NCI-H146 treated with DMSO at 0.1 percent for 48 hours (cell line): ENCODE data around the gene GALNT18.

Experiments
- DNase-seq: peaks from one replicate; lab custom pipeline; 2025; ENCODE audit not compliant: unreplicated experiment; lab: John Stamatoyannopoulos, UW

Gene GALNT18

GRCh38 chr11:11441091-11441490 lies 180.7 kb downstream of the GALNT18 start:
- DNase-seq = no peak

DNA sequence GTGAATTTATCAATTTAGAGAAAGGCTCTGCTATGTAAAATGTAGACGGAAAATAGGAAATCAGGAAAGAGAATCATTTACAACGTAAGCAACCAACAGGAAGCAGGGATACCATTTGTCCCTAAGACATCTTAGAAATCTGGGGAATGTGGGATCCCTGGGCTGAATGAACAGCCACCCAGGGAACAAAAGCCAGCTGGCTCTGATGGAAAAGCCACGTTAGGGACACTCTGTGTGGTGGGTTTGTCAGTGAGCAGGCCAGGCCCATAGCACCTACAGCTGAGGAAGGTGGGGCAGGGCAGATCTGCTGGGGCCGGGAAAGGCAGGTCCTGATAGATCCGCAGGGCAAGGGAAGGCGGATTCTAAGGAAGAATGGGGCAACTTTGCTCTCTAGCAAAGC lies 181.7 kb downstream of the GALNT18 start:
- no peak for DNase-seq

DNA sequence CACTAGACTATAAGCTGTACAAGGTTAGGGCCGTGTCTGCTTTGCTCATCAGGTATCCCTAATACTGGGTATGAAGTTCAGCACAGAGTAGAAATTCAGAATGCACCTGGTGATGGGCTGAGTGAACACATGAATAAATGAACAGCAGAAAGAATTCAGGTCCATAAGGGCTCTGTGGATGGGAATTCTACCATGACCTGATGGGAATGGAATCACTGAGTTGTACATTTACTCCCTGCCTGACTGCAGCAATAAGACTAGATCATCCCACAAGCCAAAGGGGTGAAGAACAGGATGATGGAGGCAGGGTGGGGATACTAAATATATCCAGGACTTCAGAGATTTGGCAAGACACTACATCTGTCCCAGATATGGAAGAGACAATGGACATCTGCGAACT lies 182.2 kb downstream of the GALNT18 start:
- DNase-seq = no peak

DNA sequence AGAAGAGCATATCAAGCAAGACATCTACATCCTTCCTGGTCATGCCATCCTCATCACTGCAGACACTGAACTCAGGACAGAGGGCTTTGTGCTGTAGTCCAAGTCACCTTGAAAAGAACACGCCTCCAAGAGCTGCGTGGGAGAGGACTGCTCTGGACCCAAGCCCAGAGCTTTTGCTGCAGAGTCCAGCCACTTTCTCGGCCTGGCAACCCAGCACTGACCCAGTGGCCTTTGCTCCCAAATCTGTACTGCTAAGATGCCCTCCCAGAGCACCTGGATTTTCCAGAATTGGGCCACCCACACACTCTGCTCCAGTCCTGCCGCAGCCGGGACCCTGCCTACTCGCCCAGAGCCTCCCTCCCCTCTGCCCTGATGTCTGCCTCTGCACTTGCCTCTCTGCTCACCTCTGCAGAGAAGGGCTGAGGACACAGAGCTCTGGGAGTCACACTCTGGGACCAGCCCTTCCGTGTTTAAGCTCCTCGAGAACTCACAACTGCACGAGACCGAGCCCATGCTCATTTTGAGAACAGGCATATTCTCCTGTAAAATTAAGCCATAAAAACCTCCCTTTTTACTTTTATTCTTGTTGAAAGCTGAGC lies 185.0 kb downstream of the GALNT18 start:
- no peak for DNase-seq

- no peak for DNase-seq
These were observed 186.2 kb downstream of the GALNT18 start for GRCh38 chr11:11435635-11436034.

GRCh38 chr11:11433960-11434359 lies 187.8 kb downstream of the GALNT18 start:
- DNase-seq = no peak

GRCh38 chr11:11432621-11433319 lies 189.0 kb downstream of the GALNT18 start:
- DNase-seq = no peak

GRCh38 chr11:11430431-11430830 lies 191.4 kb downstream of the GALNT18 start:
- DNase-seq = no peak

GRCh38 chr11:11428714-11429113 lies 193.1 kb downstream of the GALNT18 start:
- no peak for DNase-seq

DNA sequence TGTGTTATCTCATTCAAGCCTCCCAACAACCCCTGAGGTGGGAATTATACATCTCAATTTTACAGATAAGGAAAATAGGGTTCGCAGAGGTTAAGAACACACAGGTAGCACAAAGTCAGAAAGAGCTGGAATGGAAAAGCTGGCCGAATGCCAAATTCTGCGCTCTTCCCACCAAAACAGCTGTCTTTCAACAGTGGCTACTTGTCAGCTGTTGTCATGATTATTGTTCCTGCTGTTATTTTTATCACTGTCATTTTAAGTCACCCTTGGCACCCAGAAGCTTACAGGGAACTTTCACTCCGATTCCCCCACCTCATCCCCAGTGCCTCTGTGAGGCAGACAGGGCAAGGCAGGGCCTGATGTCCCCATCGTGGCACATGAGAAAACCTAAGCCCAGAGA lies 194.3 kb downstream of the GALNT18 start:
- DNase-seq = peak; percentile 79

- no peak for DNase-seq
These were observed 194.7 kb downstream of the GALNT18 start for GRCh38 chr11:11427140-11427539.

DNA sequence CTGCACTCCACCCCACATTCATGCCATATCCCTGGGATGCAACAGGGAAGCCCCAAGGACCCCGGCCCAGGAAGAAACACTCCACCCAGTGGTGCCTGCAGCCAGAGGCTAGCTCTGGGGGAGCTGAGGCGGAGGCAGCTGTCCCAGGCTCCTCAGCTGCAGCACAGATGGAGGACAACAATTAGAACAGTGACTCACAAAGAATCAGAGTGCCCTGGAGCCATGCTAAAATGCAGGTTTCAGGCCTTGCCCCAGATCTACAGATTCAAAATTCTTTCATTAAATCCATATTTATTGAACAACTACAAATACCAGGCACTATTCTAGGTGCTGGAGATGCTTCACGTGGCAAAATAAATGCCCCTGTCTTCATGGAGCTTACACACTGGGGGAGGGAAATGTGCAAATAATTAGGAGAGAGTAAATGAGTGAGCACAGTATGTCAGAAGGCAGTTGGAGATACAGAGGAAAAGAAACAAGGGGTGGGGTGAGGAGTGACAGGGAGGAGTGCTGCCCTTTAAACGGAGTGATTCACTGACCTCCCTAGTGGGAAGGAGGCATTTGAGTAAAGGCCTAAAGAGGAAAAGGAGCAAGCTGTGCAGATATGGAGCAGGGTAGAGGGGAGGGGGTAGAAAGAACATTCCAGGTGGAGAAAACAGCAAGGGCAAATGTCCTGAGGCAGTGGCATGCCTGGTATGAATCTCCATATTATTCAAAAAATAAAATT lies 195.4 kb downstream of the GALNT18 start:
- DNase-seq = no peak

GRCh38 chr11:11425806-11426205 lies 196.0 kb downstream of the GALNT18 start:
- DNase-seq = no peak

- no peak for DNase-seq
These were observed 197.1 kb downstream of the GALNT18 start for GRCh38 chr11:11424688-11425087.

GRCh38 chr11:11422411-11423128 lies 199.2 kb downstream of the GALNT18 start:
- DNase-seq = peak; percentile 76

- peak; percentile 10 for DNase-seq
These were observed 200.3 kb downstream of the GALNT18 start for GRCh38 chr11:11421509-11421908.

DNA sequence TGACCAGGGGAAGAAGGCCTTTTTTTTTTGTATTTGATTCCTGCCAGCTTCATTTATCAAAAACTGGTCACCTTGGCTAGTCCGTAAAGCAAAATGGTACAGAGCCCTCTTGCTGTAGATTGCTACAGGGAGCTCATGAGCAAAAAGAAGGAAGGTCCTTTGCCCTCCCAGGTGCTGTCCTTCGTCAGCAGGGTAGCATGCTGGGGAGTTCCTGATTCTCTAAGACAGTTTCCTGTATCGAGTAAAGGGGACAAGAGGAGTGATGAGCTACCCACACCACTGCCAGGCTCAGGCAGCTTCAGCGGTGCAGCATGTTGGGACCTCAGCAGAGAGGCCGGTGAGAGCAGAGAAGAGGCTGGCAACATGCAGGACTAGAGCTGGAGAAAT lies 200.9 kb downstream of the GALNT18 start:
- DNase-seq = no peak

- DNase-seq = no peak
These were observed 201.5 kb downstream of the GALNT18 start for GRCh38 chr11:11420191-11420898.

GRCh38 chr11:11419747-11420146 lies 202.1 kb downstream of the GALNT18 start:
- DNase-seq = no peak

DNA sequence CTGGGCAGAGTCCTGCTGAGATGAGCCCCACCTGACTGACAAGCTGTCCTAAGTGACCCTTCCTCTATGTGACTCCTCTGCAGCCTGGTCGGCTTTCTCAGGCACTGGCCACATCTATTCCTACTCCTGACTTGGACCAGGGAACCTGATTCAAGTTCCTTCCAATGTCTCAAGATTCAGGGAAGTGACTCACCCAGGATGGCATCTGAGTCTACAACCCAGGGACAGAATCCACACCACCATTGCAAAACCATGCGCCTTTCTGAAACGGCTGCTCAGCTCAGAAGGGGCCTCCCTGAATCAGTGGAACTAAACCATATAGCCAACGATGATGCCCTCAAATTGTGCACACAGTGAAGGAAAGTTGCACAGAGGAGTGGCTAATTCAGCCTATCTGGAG lies 204.9 kb downstream of the GALNT18 start:
- no peak for DNase-seq

DNA sequence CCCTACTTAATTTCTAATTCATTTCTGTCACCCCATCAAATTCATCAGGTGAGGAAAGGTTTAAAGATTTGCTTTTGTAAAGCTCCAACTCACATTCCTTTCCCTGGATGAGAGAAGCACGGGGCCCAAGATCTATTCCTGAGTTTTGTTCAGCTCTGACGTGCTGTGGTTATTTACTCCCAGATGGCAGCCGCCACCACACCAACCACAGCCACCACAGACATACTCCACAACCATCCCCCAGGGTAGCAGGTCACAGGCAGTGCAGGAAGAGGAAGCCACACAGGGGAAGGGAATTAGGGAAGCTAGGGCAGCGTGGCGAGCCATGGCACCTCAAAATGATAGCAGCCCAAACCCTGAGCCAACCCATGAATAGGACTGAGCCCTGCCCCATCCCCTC lies 205.3 kb downstream of the GALNT18 start:
- DNase-seq = no peak
